22Rv1 (cell line): ENCODE data around the gene SDK2.
A peak's percentile ranks its signal among the peaks of the same experiment; 100 is the strongest.
"Not testable (repeated sequence)": the region's sequence is repeated elsewhere in the genome, so short reads cannot be mapped to it uniquely, and the experiment has no call there.

ENCODE experiments used
- H3K27ac ChIP-seq: fragments of 450-650 bp; 2 replicates; pipeline ENCODE4 v1.5.1; 2017
- ZFX ChIP-seq: fragments of 450-650 bp; IDR thresholded peaks from 2 replicates; pipeline ENCODE4 v1.6.1; 2017; ENCODE audit warnings: antibody characterized with exemption, borderline replicate concordance
- TF ChIP-seq, protein P1 (sequence below): fragments of 450-650 bp; IDR thresholded peaks from 2 replicates; pipeline ENCODE4 v1.5.1; 2017; ENCODE audit warnings: mild to moderate bottlenecking

SDK2 gene

DNA sequence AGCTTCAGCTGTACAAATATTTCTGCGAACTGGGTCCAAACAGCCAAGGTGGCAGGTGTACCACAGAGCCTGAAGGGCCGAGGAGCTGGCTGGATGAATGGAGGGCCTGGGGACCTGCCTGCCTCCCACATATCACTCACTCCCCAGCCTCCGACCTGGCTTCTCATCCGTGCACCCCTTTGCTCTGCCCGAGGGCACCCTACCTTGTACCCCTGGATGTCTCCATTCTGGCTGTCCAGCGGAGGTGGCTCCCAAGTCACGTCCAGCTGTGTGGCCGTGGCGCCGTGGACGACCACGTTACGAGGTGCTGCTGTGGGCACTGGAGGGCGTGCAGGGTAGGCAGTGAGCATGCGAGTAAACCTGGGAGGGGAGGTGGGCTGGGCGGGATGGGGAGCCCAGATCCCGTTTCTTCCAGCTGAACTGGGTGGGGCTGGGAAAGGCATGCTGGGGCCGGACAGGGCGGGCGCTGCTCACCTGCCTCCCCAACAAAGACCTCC lies 265.2 kb downstream of the SDK2 start:
- TF ChIP-seq, protein P1, sequence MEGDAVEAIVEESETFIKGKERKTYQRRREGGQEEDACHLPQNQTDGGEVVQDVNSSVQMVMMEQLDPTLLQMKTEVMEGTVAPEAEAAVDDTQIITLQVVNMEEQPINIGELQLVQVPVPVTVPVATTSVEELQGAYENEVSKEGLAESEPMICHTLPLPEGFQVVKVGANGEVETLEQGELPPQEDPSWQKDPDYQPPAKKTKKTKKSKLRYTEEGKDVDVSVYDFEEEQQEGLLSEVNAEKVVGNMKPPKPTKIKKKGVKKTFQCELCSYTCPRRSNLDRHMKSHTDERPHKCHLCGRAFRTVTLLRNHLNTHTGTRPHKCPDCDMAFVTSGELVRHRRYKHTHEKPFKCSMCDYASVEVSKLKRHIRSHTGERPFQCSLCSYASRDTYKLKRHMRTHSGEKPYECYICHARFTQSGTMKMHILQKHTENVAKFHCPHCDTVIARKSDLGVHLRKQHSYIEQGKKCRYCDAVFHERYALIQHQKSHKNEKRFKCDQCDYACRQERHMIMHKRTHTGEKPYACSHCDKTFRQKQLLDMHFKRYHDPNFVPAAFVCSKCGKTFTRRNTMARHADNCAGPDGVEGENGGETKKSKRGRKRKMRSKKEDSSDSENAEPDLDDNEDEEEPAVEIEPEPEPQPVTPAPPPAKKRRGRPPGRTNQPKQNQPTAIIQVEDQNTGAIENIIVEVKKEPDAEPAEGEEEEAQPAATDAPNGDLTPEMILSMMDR = no peak
- TF ChIP-seq ZFX = no peak
- no peak overlapping the region for H3K27ac ChIP-seq

DNA sequence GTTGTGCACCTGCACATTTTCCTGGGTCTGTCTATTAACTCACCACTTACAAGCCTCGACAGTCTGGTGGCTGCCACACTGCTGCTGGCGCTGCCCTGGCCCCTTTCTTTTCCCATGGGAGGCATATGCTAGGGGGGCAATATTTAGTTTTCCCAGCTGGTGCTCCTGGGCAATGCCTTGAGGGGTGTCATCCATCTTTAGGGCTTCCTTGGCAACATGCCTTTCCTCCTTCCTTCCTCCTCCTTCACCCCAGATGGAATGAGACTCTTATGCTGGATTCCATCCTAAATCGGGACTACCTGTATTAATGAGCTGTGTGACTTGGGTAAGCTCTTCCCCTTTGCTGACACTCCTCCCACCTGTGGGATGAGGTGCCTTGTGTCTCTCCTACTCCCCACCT lies 267.6 kb downstream of the SDK2 start:
- TF ChIP-seq, protein P1 = no peak
- no peak for TF ChIP-seq ZFX
- no peak overlapping the region for H3K27ac ChIP-seq

DNA sequence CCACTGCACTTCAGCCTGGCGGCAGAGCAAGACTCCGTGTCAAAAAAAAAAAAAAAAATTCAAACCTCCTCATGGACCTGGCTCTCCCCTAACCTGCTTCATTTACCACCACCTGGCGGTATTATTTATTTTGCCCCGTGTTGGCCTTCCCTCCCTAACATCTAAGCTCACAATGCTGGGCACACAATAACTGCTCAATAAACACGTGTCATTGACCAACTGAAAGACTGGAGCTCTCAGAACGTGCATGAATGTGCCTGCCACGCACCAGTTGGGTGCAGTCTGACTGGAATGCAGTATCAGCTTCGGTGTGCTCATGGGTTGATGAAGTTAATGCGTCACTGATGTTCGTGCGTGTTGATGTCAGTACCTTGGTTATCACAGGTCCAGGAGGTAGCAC lies 268.1 kb downstream of the SDK2 start:
- H3K27ac ChIP-seq = no peak overlapping the region
- no peak for TF ChIP-seq ZFX
- TF ChIP-seq, protein P1 = no peak

DNA sequence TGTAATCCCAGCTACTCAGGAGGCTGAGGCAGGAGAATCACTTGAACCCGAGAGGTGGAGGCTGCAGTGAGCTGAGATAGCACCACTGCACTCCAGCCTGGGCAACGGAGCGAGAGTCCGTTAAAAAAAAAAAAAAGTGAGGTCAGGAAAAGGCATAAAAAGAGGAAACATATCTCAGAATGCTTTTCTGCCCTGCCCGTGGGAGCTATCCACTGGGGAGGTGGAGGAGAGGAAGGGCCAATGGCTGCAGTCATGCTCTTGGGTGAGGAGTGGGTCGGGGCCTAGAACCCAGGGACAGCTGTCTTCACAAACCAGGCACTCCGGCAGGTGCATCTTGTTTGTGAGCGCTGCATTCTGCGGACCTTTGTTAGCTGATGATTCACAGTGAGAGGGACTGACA lies 272.4 kb downstream of the SDK2 start:
- no peak overlapping the region for H3K27ac ChIP-seq
- TF ChIP-seq ZFX = no peak
- TF ChIP-seq, protein P1 = no peak

DNA sequence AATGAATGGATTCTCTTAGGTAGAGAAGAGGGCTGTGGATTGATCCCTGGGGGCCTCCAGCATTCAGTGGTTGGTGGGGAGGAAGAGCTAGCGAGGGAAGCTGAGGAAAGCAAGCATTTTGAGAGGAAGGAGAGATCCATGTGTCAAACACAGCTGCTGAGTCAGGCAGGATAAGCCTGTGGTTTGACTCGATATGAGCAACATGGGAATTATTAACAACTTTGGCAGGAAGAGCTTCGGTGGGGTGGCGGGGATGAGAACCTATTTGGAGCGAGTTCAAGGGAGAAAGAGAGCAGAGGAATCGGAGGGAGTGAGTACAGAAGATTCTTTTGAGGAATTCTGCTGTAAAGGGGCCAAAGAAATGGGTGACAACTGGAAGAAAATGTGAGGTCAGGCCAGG lies 273.0 kb downstream of the SDK2 start:
- H3K27ac ChIP-seq = no peak overlapping the region
- TF ChIP-seq, protein P1 = no peak
- no peak for TF ChIP-seq ZFX

DNA sequence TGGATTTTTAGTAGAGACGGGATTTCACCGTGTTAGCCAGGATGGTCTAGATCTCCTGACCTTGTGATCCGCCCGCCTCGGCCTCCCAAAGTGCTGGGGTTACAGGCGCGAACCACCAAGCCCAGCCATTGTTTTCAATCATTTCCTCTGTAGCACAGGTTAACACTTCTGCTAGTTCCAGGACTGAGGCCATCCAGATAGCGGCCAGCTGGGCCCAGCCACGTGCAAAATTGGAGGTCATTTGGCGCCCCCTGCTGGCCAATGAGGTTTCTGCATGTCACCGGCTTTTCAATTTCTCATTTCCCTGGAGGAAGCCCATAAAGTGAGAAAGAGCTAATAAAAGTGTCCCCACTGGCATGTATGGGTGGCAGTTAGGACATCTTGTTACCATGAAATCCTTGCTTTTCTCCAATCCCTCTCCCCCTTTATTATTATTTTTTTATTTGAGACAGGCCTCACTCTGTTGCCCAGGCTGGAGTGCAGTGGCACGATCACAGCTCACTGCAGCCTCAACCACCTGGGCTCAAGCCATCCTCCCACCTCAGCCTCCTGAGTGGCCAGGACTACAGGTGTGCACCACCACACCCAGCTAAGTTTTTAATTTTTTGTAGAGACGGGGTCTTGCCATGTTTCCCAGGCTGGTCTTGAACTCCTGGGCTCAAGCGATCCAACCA lies 274.3 kb downstream of the SDK2 start:
- not testable (repeated sequence) for H3K27ac ChIP-seq
- TF ChIP-seq, protein P1 = peak; percentile 79

DNA sequence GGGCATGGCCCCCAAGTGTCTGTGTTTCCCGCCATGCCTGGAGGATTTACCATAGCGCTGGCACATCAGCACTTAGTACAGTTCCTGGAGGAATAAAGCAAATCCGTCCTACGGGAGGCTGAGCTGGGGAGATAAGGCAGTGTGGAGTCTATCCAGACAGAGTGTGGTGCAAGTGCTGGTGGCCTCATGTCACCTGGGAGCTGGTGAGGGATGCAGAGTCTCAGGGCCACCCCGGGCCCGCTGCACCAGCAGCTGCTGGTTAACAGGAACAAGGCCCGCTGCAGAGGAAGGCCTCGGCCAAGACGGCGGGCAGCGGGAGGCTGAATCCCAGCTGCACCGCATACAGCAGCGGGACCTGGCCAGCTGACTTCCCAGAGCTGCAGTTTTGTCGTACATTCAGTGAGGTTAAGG lies 275.1 kb downstream of the SDK2 start:
- no peak overlapping the region for H3K27ac ChIP-seq
- TF ChIP-seq, protein P1 = no peak
- TF ChIP-seq ZFX = no peak
